GM21528 (cell line): Measurements from ENCODE around the gene SLC27A6.
"Not testable (repeated sequence)": the region's sequence is repeated elsewhere in the genome, so short reads cannot be mapped to it uniquely, and the experiment has no call there.

Experiments
- ATAC-seq: cut with Tn5 transposase; IDR thresholded peaks from one replicate; pipeline ENCODE4 v1.9.1; 2021; ENCODE audit warnings: mild to moderate bottlenecking, moderate library complexity; ENCODE audit not compliant: unreplicated experiment, low FRiP score

Gene SLC27A6

GRCh38 chr5:128965011-128965637 lies at the start of gene SLC27A6:
TSS of gene SLC27A6 (plus strand) at chr5:128965488. CDS start at chr5:128966138, 650 bp downstream.
- no peak for ATAC-seq

DNA sequence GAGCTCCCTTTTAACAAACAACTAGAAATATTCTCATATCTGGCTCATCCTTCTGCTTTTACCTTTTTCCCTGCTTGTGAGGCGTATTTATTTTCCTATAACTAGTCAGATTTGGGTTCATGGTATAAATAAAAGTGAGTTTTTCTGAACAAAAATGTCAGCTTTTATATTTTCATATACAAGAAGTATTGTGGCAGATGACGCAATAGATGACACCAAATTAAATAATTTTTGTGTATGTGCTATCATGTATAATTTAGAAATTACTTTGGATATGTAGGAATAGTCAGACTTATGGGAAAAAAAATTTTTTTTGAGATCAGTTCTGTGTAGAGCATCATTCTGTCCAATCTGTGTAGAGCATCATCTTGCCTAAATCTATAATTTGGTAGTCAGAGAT lies 45.7 kb upstream of the SLC27A6 start:
- no peak for ATAC-seq

DNA sequence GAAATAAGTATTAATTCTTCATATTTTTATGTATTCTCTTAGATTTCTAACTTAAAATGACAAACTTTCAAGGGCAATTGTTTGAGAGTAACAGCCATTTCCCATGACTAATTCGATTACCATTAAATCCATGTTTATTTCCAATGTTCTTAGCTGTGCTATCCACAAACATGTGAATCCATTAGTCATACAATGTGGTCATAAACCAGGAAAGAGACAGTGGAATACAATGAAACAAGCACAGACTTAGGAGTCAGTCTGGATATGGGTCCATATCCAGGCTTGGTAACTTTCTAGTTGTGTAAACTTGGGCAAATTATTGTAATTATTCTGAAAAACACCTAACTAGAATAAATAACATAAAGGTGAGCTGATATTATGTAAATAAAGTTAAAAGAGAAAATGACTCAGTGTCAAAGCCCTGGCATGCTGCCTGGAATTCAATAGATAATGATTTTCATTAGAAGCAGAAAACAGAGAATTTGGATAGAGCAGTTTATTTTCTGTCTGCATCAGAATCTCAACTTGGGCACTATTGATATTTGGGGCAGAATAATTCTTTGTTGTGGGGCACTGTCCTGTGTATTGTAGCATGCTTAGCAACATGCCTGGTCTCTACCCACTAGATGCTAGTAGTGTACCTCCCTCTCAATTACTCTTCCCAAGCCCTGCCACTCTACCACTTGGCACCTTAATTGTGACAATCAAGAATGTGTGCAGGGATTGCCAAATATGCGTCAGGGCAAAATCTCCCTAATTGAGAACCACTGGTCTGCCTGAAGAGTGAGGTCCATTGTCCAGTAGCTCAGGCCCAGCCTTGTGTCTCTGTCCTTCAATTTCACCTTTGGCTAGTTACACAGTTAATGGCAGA lies 44.7 kb upstream of the SLC27A6 start:
- no peak for ATAC-seq

DNA sequence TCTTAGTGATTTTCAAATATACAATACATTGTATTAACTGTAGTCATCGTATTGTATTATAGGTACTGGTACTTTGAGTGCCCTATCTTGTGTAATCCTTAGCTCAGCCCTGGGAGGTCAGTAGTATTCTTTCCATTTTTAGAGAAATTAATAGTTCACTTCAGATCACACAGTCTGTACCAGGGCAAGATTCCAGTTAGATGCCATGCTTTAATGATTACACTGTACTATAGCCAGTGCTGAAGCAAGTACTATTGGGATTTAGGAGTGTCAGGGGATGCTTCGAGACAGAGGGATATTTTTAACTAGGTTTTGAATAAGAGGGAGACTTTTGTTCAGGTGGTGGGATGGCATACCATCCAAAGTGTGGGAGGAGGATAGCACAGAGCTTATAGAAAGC lies 41.0 kb upstream of the SLC27A6 start:
- ATAC-seq: no peak

DNA sequence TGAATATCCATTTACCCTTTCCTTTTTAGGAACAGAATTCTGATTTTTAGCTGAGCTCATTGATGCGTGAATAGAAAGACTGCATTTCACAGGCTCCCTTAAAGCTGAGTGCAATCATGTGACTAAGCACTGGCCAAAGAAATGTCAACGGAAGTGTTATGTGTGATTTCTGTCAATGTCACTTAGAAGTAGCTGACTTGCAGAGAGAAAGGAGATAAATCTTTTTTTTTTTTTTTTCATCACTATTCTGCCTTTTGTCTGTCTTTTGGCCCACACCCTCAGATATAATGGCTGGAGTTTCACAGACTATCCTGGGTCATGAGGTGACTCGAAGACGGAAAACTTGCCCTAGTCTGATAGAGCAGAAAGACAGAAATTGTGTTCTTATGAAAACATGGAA lies 39.3 kb upstream of the SLC27A6 start:
- ATAC-seq: no peak

- ATAC-seq: no peak
These were observed 37.6 kb upstream of the SLC27A6 start for GRCh38 chr5:128927644-128928043.

DNA sequence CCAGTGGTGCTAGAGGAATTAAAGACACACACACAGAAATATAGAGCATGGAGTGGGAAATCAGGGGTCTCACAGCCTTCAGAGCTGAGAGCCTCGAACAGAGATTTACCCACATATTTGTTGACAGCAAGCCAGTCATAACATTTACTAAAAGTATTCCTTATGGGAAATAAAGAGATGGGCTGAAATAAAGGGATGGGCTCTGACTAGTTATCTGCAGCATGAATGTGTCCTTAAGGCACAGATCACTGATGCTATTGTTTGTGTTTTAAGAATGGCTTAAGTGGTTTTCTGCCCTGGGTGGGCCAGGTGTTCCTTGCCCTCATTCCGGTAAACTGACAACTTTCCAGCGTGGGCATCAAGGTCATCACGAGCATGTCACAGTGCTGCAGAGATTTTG lies 33.1 kb upstream of the SLC27A6 start:
- ATAC-seq: not testable (repeated sequence)

GRCh38 chr5:128943100-128943499 lies 22.2 kb upstream of the SLC27A6 start:
- ATAC-seq: not testable (repeated sequence)

DNA sequence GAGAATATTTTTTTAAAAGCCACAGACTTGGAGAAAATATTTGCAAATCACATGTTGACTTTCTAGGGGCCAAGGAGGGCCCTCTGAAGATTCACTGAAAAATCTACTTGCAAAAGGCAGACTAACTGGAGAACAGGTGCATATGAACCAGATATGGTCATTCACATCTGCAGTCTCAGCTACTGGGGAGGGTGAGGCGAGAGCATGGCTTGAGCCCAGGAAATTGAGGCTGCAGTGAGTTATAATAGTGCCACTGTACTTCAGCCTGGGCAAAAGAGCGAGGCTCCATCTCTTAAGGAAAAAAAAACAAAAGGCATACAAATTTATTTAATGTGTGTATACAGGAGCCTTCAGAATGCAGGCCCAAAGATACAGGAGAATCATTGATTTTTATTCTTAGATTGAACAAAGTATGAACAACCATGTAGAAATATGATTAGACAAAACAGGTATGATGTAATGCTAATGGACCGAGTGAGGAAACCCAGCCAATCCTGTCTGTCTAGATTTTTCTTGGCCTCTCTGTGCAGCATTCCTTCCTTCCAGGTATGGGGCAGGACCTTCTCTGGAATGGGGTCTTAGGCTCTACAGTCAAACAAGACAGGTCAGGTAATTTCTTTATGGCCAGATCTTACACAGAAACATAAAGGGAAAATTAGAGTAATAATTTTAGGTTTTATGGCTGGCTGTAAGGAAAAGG lies 15.3 kb upstream of the SLC27A6 start:
- no peak for ATAC-seq

DNA sequence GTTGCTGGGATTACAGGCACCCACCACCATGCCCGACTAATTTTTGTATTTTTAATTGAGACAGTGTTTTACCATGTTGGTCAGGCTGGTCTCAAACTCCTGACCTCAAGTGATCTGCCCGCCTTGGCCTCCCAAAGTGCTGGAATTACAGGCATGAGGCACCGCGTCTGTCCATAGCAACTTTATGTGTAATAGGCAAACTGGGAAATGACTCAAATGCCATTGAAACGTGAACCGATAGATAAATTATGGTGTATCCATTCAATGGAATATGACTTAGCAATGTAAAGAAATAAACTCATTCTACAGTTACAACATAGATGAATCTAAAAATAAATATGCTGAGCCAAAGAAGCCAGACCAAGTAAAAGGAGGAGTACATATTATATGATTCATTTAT lies 14.0 kb upstream of the SLC27A6 start:
- ATAC-seq: not testable (repeated sequence)

GRCh38 chr5:128956164-128956563 lies 9.1 kb upstream of the SLC27A6 start:
- no peak for ATAC-seq

- no peak for ATAC-seq
These were observed 3.1 kb upstream of the SLC27A6 start for GRCh38 chr5:128962211-128962610.

GRCh38 chr5:128965638-128966302 lies 482 bp downstream of the SLC27A6 start:
- ATAC-seq: no peak

DNA sequence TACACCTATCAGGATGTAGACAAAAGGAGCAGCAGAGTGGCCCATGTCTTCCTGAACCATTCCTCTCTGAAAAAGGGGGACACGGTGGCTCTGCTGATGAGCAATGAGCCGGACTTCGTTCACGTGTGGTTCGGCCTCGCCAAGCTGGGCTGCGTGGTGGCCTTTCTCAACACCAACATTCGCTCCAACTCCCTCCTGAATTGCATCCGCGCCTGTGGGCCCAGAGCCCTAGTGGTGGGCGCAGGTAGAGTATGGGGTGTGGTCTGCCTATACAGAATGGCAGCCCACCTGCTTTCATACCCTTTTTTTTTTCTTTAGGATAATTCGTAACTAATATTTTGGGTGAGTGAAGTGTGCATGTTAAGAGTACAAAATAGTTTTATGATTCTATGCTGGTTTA lies 1.1 kb downstream of the SLC27A6 start:
- ATAC-seq: no peak

DNA sequence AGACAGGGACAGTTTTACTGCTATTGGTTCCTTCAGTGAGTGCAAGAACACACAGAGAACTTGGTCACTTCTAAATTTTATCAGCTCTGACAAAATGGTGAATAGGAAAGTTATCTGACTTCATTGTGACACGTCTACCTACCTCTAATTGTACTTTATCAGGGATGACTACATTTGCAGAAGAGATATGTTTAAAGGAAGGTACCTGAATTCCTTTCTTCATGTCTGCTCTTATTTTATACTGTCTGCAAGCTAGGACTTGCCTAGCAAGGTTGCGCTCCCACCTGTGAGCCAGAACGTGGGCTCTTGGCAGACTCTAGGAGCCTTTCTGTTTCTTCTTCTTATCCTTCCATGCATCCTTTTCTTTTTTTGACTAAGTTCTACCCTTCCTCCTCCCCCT lies 1.6 kb downstream of the SLC27A6 start:
- ATAC-seq: no peak

- no peak for ATAC-seq
These were observed 8.0 kb downstream of the SLC27A6 start for GRCh38 chr5:128973244-128973643.

DNA sequence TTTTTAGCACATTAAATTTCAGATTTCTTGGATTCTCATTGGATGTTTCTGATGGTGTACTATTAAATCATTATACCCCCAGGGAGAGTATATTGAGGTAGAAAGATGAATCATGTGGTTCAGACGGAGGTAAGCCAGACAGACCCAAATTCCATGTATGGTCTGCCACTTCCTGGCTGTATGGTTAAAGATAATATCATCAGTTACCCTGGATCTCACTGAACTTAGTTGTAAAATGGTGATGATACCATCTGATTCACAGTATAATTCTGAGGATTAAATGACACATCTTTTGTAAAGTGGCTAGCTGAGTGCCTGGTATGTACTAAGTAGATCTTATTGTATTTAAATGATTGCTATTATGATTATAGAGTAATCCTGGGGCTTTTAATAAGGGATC lies 9.3 kb downstream of the SLC27A6 start:
- no peak for ATAC-seq

DNA sequence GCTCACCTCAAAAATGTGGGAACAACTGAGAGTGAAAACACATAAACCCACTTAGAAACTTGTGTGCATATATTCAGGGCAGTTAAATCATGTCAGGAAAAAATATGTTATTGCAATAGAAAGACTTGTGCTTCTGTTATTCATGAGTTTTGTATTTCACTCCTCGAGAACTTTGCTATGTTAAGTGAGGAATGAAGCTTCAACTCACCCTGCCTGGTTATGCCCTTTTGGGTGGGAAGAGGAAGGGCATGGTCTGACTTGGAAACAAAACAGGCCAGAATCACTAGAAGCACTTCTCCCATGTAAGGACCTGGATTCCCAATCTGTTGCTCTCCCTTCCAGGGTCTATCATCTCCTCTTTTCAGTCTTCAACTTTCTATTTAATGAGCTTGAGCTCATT lies 14.5 kb downstream of the SLC27A6 start:
- ATAC-seq: no peak

GRCh38 chr5:128980917-128981316 lies 15.6 kb downstream of the SLC27A6 start:
- ATAC-seq: no peak

GRCh38 chr5:128984480-128984879 lies 19.2 kb downstream of the SLC27A6 start:
- ATAC-seq: no peak

- no peak for ATAC-seq
These were observed 23.2 kb downstream of the SLC27A6 start for GRCh38 chr5:128988476-128988875.
